ENCODE results near the gene IKZF4. TPM values are rescaled to one million over a fixed set of nuclear protein-coding genes. Genes with fewer than 3 reads are reported as not detected.

The IKZF4 gene
- total and polyA plus RNA-seq, 9 donors: 2.2 to 8.7 (median 7.0) TPM

GRCh38 chr12:56014205-56014604 is 6.6 kb upstream of the IKZF4 start:
- Histone ChIP-seq H3K4me3 (ENCODE audit: low read length) (no peak overlapping the region), H3K27me3 (ENCODE audit: control insufficient read depth, insufficient read depth, low read length) (no peaks in the 10 kb centered on the region), H3K27ac (ENCODE audit: low read length) (no peak overlapping the region), H3K4me1 (ENCODE audit: control insufficient read depth, insufficient read depth, low read length) (no peaks in the 10 kb centered on the region), H3K9me3 (replicated peaks; ENCODE audit: control insufficient read depth, low read depth, low read length) (no peaks in the 10 kb centered on the region), H3K36me3 (ENCODE audit: control insufficient read depth, insufficient read depth, low read length) (peaks cover 2% of the 10 kb centered on the region)
- WGBS (ENCODE audit: insufficient coverage): 29% methylated on average over 2 of the region's 2 CpGs
- no peak for DNase-seq

- H3K9me3 ChIP-seq (replicated peaks; ENCODE audit: control insufficient read depth, low read depth, low read length): no peaks in the 10 kb centered on the region
- H3K36me3 ChIP-seq (ENCODE audit: control insufficient read depth, insufficient read depth, low read length): no peaks in the 10 kb centered on the region
- H3K27ac ChIP-seq (ENCODE audit: low read length): no peak overlapping the region
- WGBS (ENCODE audit: insufficient coverage): no CpG with 5 or more reads among the region's 4 CpGs
- no peak overlapping the region for H3K4me3 ChIP-seq (ENCODE audit: low read length)
- DNase-seq: no peak
- H3K27me3 ChIP-seq (ENCODE audit: control insufficient read depth, insufficient read depth, low read length): no peaks in the 10 kb centered on the region
- H3K4me1 ChIP-seq (ENCODE audit: control insufficient read depth, insufficient read depth, low read length): peaks cover 25% of the 10 kb centered on the region
These were observed 3.7 kb upstream of the IKZF4 start for GRCh38 chr12:56017181-56017580.

- no peaks in the 10 kb centered on the region for H3K9me3 ChIP-seq (replicated peaks; ENCODE audit: control insufficient read depth, low read depth, low read length)
- H3K36me3 ChIP-seq (ENCODE audit: control insufficient read depth, insufficient read depth, low read length): no peaks in the 10 kb centered on the region
- H3K4me1 ChIP-seq (ENCODE audit: control insufficient read depth, insufficient read depth, low read length): peaks cover 26% of the 10 kb centered on the region
- no peak overlapping the region for H3K27ac ChIP-seq (ENCODE audit: low read length)
- WGBS (ENCODE audit: insufficient coverage): no CpG with 5 or more reads among the region's 1 CpG
- no peak overlapping the region for H3K4me3 ChIP-seq (ENCODE audit: low read length)
- H3K27me3 ChIP-seq (ENCODE audit: control insufficient read depth, insufficient read depth, low read length): no peaks in the 10 kb centered on the region
- DNase-seq: no peak
These were observed 2.5 kb upstream of the IKZF4 start for GRCh38 chr12:56018356-56018755.

- Histone ChIP-seq H3K4me1 (ENCODE audit: control insufficient read depth, insufficient read depth, low read length) (peaks cover 28% of the 10 kb centered on the region), H3K27ac (ENCODE audit: low read length) (peak overlapping the region; percentile 96), H3K36me3 (ENCODE audit: control insufficient read depth, insufficient read depth, low read length) (peaks cover 19% of the 10 kb centered on the region), H3K4me3 (ENCODE audit: low read length) (peak overlapping the region; percentile 43), H3K9me3 (replicated peaks; ENCODE audit: control insufficient read depth, low read depth, low read length) (no peaks in the 10 kb centered on the region), H3K27me3 (ENCODE audit: control insufficient read depth, insufficient read depth, low read length) (no peaks in the 10 kb centered on the region)
- WGBS (ENCODE audit: insufficient coverage): no CpG with 5 or more reads among the region's 2 CpGs
- no peak for DNase-seq
These were observed 1.1 kb downstream of the IKZF4 start for GRCh38 chr12:56021889-56022497.

- H3K27me3 ChIP-seq (ENCODE audit: control insufficient read depth, insufficient read depth, low read length): no peaks in the 10 kb centered on the region
- peaks cover 57% of the 10 kb centered on the region for H3K36me3 ChIP-seq (ENCODE audit: control insufficient read depth, insufficient read depth, low read length)
These were observed 7.8 kb downstream of the IKZF4 start for GRCh38 chr12:56028511-56029165.

GRCh38 chr12:56029166-56029519 is 8.3 kb downstream of the IKZF4 start:
- peaks cover 58% of the 10 kb centered on the region for H3K36me3 ChIP-seq (ENCODE audit: control insufficient read depth, insufficient read depth, low read length)
- H3K4me3 ChIP-seq (ENCODE audit: low read length): no peak overlapping the region
- H3K27ac ChIP-seq (ENCODE audit: low read length): no peak overlapping the region
- DNase-seq: peak; percentile 45
- peaks cover 6% of the 10 kb centered on the region for H3K4me1 ChIP-seq (ENCODE audit: control insufficient read depth, insufficient read depth, low read length)
- H3K9me3 ChIP-seq (replicated peaks; ENCODE audit: control insufficient read depth, low read depth, low read length): no peaks in the 10 kb centered on the region
- H3K27me3 ChIP-seq (ENCODE audit: control insufficient read depth, insufficient read depth, low read length): no peaks in the 10 kb centered on the region

More at GRCh38 chr12:56028511-56029165, 7.8 kb downstream of the IKZF4 start:
- H3K9me3 ChIP-seq (replicated peaks; ENCODE audit: control insufficient read depth, low read depth, low read length): no peaks in the 10 kb centered on the region
- H3K4me3 ChIP-seq (ENCODE audit: low read length): no peak overlapping the region
- 100% methylated on average over 1 of the region's 5 CpGs for WGBS (ENCODE audit: insufficient coverage)
- H3K4me1 ChIP-seq (ENCODE audit: control insufficient read depth, insufficient read depth, low read length): peaks cover 6% of the 10 kb centered on the region
- DNase-seq: no peak
- H3K27ac ChIP-seq (ENCODE audit: low read length): peak overlapping the region; percentile 10

GRCh38 chr12:56029666-56030293 is 8.9 kb downstream of the IKZF4 start:
- H3K27ac ChIP-seq (ENCODE audit: low read length): no peak overlapping the region
- no CpG with 5 or more reads among the region's 6 CpGs for WGBS (ENCODE audit: insufficient coverage)
- peaks cover 61% of the 10 kb centered on the region for H3K36me3 ChIP-seq (ENCODE audit: control insufficient read depth, insufficient read depth, low read length)
- no peak overlapping the region for H3K4me3 ChIP-seq (ENCODE audit: low read length)
- DNase-seq: peak; percentile 84
- no peaks in the 10 kb centered on the region for H3K27me3 ChIP-seq (ENCODE audit: control insufficient read depth, insufficient read depth, low read length)
- peaks cover 6% of the 10 kb centered on the region for H3K4me1 ChIP-seq (ENCODE audit: control insufficient read depth, insufficient read depth, low read length)
- no peaks in the 10 kb centered on the region for H3K9me3 ChIP-seq (replicated peaks; ENCODE audit: control insufficient read depth, low read depth, low read length)

- no peak overlapping the region for H3K4me3 ChIP-seq (ENCODE audit: low read length)
- H3K27ac ChIP-seq (ENCODE audit: low read length): no peak overlapping the region
- H3K9me3 ChIP-seq (replicated peaks; ENCODE audit: control insufficient read depth, low read depth, low read length): no peaks in the 10 kb centered on the region
- H3K36me3 ChIP-seq (ENCODE audit: control insufficient read depth, insufficient read depth, low read length): peaks cover 66% of the 10 kb centered on the region
- DNase-seq: no peak
- 100% methylated on average over 1 of the region's 1 CpG for WGBS (ENCODE audit: insufficient coverage)
- H3K4me1 ChIP-seq (ENCODE audit: control insufficient read depth, insufficient read depth, low read length): peaks cover 3% of the 10 kb centered on the region
- no peaks in the 10 kb centered on the region for H3K27me3 ChIP-seq (ENCODE audit: control insufficient read depth, insufficient read depth, low read length)
These were observed 11.1 kb downstream of the IKZF4 start for GRCh38 chr12:56031987-56032386.

GRCh38 chr12:56034586-56035332 is 13.9 kb downstream of the IKZF4 start:
- no peak overlapping the region for H3K27ac ChIP-seq (ENCODE audit: low read length)
- H3K9me3 ChIP-seq (replicated peaks; ENCODE audit: control insufficient read depth, low read depth, low read length): no peaks in the 10 kb centered on the region
- H3K4me3 ChIP-seq (ENCODE audit: low read length): no peak overlapping the region
- no peaks in the 10 kb centered on the region for H3K27me3 ChIP-seq (ENCODE audit: control insufficient read depth, insufficient read depth, low read length)
- peaks cover 53% of the 10 kb centered on the region for H3K36me3 ChIP-seq (ENCODE audit: control insufficient read depth, insufficient read depth, low read length)
- DNase-seq: no peak
- H3K4me1 ChIP-seq (ENCODE audit: control insufficient read depth, insufficient read depth, low read length): no peaks in the 10 kb centered on the region
- WGBS (ENCODE audit: insufficient coverage): 84% methylated on average over 20 of the region's 21 CpGs

- 100% methylated on average over 1 of the region's 2 CpGs for WGBS (ENCODE audit: insufficient coverage)
- no peak for DNase-seq
- H3K27ac ChIP-seq (ENCODE audit: low read length): no peak overlapping the region
- H3K4me1 ChIP-seq (ENCODE audit: control insufficient read depth, insufficient read depth, low read length): peaks cover 5% of the 10 kb centered on the region
- H3K36me3 ChIP-seq (ENCODE audit: control insufficient read depth, insufficient read depth, low read length): peaks cover 43% of the 10 kb centered on the region
- H3K27me3 ChIP-seq (ENCODE audit: control insufficient read depth, insufficient read depth, low read length): no peaks in the 10 kb centered on the region
- no peaks in the 10 kb centered on the region for H3K9me3 ChIP-seq (replicated peaks; ENCODE audit: control insufficient read depth, low read depth, low read length)
- H3K4me3 ChIP-seq (ENCODE audit: low read length): no peak overlapping the region
These were observed 16.3 kb downstream of the IKZF4 start for GRCh38 chr12:56037161-56037560.
